ENCODE results near the gene VPS37D. TPM values are rescaled to one million over a fixed set of nuclear protein-coding genes. Genes with fewer than 3 reads are reported as not detected.

Gene VPS37D
- total RNA-seq, 4 donors from 2014 or later, result 1.1 to 6.3 (median 5.0) TPM; not detected in 1

DNA sequence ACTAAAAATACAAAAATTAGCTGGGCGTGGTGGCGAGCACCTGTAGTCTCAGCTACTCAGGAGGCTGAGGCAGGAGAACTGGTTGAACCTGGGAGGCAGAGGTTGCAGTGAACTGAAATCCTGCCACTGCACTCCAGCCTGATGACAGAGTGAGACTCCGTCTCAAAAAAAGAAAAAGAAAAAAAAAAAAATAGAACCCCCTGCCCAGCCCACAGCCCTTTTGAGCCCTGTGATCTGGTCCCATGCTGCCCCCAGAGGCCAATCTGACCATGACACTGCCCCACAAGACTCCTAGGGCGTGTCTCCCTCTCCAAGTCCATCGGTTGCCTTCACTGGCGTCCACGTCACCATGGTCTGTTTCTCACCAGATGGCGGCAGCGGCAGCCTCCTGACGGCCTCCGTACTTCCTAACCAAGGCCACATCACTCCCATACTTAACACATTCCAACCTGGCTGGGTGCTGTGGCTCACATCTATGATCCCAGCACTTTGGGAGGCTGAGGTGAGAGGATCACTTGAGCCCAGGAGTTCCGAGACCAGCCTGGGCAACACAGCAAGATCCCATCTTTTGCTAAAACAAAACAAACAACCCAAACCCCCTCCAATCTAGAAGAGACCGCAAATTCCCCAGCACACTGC lies 33.8 kb downstream of the VPS37D start:
- Histone ChIP-seq H3K36me3 (peaks cover 0 to 33% (median 0%) of the 10 kb centered on the region in 3 donors), H3K4me3 (no peak overlapping the region), H3K9me3 (no peaks in the 10 kb centered on the region), H3K27me3 (no peaks in the 10 kb centered on the region), H3K27ac (peak overlapping the region in 3 of 4 donors; percentile 46 to 74 (median 64)), H3K4me1 (peaks cover 0 to 14% (median 0%) of the 10 kb centered on the region in 4 donors)
- DNase-seq, result peak in 2 of 3 donors; percentile 86
- TF ChIP-seq POLR2A (IDR thresholded peaks at IDR 0.05), result no peak
- TF ChIP-seq, protein P1, sequence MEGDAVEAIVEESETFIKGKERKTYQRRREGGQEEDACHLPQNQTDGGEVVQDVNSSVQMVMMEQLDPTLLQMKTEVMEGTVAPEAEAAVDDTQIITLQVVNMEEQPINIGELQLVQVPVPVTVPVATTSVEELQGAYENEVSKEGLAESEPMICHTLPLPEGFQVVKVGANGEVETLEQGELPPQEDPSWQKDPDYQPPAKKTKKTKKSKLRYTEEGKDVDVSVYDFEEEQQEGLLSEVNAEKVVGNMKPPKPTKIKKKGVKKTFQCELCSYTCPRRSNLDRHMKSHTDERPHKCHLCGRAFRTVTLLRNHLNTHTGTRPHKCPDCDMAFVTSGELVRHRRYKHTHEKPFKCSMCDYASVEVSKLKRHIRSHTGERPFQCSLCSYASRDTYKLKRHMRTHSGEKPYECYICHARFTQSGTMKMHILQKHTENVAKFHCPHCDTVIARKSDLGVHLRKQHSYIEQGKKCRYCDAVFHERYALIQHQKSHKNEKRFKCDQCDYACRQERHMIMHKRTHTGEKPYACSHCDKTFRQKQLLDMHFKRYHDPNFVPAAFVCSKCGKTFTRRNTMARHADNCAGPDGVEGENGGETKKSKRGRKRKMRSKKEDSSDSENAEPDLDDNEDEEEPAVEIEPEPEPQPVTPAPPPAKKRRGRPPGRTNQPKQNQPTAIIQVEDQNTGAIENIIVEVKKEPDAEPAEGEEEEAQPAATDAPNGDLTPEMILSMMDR (IDR thresholded peaks at IDR 0.05), result peak in 4 of 6 experiments; percentile 43 to 72 (median 68)

DNA sequence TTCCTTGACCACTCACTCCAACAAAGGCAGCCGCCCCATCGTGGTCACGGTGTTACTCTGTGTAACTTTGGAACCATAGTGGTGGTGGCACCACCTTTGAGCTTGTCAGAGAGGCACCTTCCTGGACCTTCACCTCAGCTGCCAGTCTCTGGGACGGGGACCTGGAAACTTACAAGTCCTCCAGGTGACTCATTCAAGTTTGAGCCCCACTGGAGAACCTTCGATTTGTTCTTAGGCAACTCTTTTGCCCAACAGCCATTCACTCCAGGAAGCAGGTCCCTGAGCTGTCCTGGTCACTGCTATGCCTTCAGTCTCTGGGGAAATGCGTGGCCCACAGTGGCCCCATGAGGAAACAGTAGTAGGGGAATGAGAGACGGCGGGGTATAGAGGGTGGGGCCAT lies 34.6 kb downstream of the VPS37D start:
- peak overlapping the region in 3 of 4 donors; percentile 46 to 74 (median 64) for H3K27ac ChIP-seq
- H3K27me3 ChIP-seq, result no peaks in the 10 kb centered on the region
- no peaks in the 10 kb centered on the region for H3K9me3 ChIP-seq
- no peak overlapping the region for H3K4me3 ChIP-seq
- peak in 1 of 3 donors; percentile 72 for DNase-seq
- H3K36me3 ChIP-seq, result peaks cover 0 to 25% (median 0%) of the 10 kb centered on the region in 3 donors
- peaks cover 0 to 14% (median 0%) of the 10 kb centered on the region in 4 donors for H3K4me1 ChIP-seq
- TF ChIP-seq POLR2A (IDR thresholded peaks at IDR 0.05), result peak in 1 of 2 donors; percentile 16
- TF ChIP-seq, protein P1 (IDR thresholded peaks at IDR 0.05), result no peak

GRCh38 chr7:73702665-73703064 lies 35.0 kb downstream of the VPS37D start:
- Histone ChIP-seq H3K4me1 (peaks cover 0 to 14% (median 0%) of the 10 kb centered on the region in 4 donors), H3K27ac (peak overlapping the region in 2 of 4 donors; percentile 64 to 74), H3K36me3 (peaks cover 0 to 21% (median 0%) of the 10 kb centered on the region in 3 donors), H3K9me3 (no peaks in the 10 kb centered on the region), H3K4me3 (no peak overlapping the region), H3K27me3 (no peaks in the 10 kb centered on the region)
- TF ChIP-seq POLR2A (IDR thresholded peaks at IDR 0.05), result no peak
- TF ChIP-seq, protein P1 (IDR thresholded peaks at IDR 0.05), result no peak
- no peak for DNase-seq

DNA sequence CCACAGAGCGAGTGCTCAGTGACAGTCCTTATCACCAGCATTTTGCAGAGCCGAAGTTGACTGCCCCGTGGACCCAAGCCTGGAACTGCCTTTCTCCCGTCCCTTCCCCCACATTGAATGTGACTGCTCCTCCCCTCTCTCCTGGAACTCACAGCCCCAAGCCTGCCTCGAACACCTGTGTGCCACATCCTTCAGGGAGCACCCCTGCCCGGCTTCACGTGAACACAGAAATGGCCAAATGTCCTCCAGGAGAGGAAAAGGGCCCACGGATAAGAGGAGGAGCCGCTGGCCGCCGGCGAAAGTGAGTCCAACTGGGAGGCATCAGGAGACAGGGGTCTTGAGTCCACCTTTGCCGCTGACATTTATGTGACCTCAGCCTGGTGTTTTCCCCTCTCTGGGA lies 35.6 kb downstream of the VPS37D start:
- Histone ChIP-seq H3K36me3 (peaks cover 0 to 19% (median 0%) of the 10 kb centered on the region in 3 donors), H3K4me3 (no peak overlapping the region), H3K27ac (no peak overlapping the region), H3K4me1 (peaks cover 0 to 14% (median 0%) of the 10 kb centered on the region in 4 donors), H3K27me3 (no peaks in the 10 kb centered on the region), H3K9me3 (no peaks in the 10 kb centered on the region)
- no peak for DNase-seq
- no peak for TF ChIP-seq POLR2A (IDR thresholded peaks at IDR 0.05)
- TF ChIP-seq, protein P1 (IDR thresholded peaks at IDR 0.05), result no peak

GRCh38 chr7:73703757-73704639 lies 36.4 kb downstream of the VPS37D start:
- Histone ChIP-seq H3K27ac (peak overlapping the region in 2 of 4 donors; percentile 2 to 43), H3K36me3 (peaks cover 0 to 14% (median 0%) of the 10 kb centered on the region in 3 donors)

More at GRCh38 chr7:73703757-73704639, 36.4 kb downstream of the VPS37D start:
- Histone ChIP-seq H3K4me1 (peaks cover 0 to 14% (median 0%) of the 10 kb centered on the region in 4 donors), H3K4me3 (peak overlapping the region; percentile 10 to 37 (median 28)), H3K27me3 (no peaks in the 10 kb centered on the region), H3K9me3 (no peaks in the 10 kb centered on the region)
- TF ChIP-seq, protein P1 (IDR thresholded peaks at IDR 0.05), result no peak
- TF ChIP-seq POLR2A (IDR thresholded peaks at IDR 0.05), result no peak
- DNase-seq, result peak; percentile 26 to 91 (median 75)
